NCI-H69 (cell line): Measurements from ENCODE around the gene APOL4.
"Not testable (repeated sequence)": the region's sequence is repeated elsewhere in the genome, so short reads cannot be mapped to it uniquely, and the experiment has no call there.

Experiments used
- DNase-seq: peaks from one replicate; lab custom pipeline; 2025; lab: John Stamatoyannopoulos, UW

Gene APOL4

DNA sequence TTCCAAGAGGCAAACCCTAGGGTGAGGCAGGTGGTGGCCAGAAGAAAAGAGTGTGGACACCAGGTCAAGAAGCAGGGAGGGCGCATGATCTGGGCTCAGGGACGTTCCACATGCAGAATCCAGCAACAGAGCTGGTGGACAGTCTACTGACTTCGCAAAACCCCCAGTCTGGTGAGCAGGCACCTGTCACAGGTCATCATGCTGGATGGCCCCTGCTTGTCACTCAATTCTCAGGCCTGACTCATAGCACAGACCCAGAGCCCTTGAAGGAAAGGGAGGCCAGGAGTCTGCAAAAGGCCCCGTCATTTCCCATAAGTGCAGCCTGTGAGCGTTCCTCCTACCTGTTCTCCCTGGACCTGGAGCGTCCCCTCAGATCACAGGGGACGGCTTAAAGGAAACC lies 18.2 kb downstream of the APOL4 start:
- no peak for DNase-seq

DNA sequence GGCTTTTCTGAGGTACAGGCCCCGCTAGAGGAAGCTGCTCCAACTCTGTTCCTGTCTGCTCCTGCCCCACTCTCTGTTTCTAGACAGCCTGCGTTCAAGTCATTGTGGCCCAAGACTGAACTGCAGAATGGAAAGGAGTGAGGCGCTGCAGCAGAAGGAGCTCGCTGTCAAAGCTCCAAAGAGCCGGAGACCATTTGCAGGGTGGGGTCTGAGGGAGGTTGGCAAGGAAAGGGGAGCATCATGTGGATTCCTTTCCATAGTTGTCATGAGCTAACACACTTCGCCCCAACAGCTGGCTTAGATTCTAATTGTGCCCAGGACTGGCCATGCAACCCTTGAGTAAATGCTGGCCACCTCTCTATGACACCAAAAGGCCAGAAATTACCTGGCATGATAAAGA lies 18.8 kb downstream of the APOL4 start:
- no peak for DNase-seq

- no peak for DNase-seq
Observed at GRCh38 chr22:36182056-36182455, 19.6 kb downstream of the APOL4 start.

DNA sequence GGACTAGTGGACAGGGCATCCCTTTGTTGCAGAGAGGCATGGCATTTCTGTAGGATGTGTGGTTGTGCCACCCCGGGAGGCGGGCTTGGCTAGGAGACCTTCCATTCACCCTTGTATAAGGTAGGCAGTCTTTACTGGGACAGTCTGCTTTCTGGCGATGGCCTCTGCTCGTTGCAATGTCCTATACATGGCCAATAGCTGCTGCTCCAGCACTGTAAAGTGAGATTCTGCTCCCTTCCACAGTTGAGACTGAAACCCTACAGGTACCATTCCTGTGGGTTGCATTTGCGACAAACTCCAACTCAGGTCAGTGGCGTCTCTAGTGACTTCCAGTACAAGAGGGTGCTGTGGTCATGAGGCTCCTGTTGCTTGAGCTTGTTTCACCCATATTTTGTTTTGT lies 20.7 kb downstream of the APOL4 start:
- no peak for DNase-seq

DNA sequence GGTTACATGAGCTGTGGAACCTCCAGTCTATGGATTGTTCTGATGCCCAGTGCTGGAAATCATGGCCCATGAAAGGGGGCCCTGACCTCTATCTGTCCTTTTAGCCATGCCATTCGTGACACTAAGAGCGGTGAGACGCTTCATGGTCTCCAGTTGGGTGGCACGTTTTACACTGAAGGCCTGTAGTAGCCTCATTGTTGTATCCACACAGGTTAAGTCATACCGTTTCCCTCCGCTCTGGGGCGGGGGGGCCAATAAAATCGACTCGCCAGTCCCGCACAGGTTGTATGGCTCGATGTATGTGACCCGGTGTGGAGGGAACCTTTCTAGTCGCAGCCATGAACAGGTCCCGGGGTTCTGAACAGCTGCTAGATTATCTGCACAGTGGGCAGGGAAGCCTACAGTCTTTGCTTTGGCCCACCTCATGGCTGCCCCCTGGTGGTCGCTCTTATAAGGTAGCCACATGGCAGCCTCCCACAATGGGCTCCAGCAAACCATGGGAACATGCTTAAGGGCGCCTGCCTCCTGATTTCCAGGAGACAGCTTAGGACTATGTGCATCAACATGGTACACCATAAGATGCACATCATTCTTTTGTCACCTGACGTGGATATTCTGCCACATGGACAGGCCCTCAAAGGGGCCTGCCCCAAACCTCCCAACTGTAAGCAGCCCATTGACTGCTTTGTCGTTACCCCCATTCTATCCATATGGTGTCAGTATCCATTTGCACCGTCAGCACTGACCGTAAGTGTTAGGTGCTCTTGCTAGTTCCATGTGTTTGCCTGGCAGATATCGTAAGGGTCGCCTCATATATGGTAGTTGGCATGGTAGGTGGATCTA lies 21.4 kb downstream of the APOL4 start:
- peak; percentile 73 for DNase-seq

GRCh38 chr22:36177160-36177559 lies 24.4 kb downstream of the APOL4 start:
- no peak for DNase-seq

DNA sequence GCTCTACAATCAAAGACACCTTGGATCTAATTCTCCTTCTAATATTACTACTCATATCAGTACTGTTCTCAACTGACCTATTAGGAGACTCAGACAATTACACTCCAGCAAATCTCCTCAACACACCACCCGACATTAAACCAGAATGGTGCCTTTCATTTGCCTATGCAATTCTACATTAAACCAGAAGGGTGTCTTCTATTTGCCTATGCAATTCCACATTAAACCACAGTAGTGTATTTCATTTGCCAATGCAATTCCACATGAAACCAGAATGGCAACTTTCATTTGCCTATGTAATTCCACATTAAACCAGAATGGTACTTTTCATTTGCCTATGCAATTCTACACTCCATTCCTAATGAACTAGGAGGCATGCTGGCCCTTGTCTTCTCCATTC lies 25.7 kb downstream of the APOL4 start:
- DNase-seq = no peak

GRCh38 chr22:36171941-36172340 lies 29.7 kb downstream of the APOL4 start:
- DNase-seq = no peak

DNA sequence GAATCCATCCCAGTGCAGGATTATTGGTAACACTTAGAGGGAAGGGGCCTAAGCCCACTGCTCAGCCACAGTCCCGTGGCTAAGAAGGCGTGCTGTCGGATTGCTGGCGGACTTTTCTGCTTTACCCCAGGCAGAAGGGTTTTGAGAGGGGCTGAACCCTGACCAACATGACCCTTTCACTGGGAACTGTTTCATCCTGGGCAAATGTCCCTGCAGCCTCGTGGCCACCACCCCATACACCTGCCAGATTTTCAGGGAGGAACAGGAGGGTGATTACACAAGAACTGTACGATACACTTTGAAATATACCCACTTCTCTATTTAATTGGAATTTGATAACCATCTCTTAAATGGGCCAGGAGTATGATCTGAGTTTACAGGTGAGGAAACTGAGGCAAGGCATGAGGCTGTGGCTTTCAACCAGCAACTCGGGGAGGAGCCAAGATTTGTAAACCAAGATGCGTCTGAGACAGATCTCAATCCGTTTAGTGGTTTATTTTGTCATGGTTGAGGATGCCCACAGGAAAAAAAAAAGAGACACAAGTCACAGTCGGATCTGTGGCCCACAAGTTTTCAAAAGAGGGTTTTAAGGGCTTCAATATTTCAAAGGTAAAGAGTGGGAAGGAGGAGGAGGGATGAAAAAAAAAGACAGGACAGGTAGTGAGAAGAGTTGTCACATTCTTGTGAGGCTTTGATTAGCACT lies 34.9 kb downstream of the APOL4 start:
- DNase-seq = no peak

DNA sequence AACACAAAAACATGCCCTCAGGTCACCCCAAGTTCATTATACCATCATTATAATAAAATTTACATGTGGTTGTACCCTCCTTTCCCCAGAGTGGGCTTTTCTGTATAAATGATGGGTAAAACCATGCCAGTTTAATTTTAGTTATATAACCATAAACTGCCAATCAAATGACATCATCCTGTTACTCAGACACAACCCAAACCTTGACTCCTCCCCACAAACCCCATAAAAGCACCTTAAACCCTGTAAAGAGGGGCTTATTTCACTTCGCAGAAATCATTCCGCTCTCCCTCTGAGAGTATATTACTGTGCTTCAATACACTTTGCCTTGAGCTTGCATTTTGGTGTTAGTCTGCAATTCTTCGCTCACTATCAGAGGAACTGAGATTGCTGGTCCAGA lies 35.5 kb downstream of the APOL4 start:
- DNase-seq = no peak

DNA sequence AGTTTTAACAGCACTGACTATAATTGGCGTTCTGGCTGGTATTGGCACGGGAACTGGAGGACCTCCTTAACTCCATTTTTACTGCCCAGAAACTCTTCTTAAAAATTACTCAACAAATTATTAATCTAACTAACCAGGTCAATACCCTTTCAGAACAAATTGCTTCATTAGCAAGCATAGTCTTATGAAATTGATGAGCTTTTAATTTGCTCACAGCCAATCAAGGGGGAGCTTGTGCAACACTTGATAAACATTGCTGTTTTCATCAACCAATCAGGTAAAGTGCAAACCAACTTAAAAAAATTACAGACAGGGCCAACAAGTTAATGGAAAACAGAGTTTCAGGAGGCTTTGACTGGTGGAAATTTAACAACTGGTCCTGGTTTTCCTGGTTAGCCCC lies 36.5 kb downstream of the APOL4 start:
- DNase-seq = no peak

DNA sequence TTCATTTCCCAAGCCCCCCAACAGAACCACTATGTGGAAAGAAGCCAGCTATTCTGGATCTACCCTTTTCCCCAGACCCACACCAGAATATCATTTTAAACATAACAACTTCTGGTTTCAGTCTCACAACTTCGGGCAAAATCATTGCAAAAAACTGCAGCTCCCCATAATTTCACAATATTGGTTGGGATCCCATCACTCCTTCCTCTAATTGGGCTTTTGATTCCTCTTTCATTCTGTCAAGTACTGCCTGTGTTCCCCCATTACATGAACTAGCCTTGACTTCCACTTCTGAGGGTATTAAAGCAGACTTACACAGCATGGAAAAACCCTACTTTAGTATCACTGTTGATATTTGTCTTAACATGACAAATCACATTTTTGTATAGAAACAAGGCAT lies 37.0 kb downstream of the APOL4 start:
- no peak for DNase-seq

- no peak for DNase-seq
Observed at GRCh38 chr22:36163497-36163896, 38.1 kb downstream of the APOL4 start.

DNA sequence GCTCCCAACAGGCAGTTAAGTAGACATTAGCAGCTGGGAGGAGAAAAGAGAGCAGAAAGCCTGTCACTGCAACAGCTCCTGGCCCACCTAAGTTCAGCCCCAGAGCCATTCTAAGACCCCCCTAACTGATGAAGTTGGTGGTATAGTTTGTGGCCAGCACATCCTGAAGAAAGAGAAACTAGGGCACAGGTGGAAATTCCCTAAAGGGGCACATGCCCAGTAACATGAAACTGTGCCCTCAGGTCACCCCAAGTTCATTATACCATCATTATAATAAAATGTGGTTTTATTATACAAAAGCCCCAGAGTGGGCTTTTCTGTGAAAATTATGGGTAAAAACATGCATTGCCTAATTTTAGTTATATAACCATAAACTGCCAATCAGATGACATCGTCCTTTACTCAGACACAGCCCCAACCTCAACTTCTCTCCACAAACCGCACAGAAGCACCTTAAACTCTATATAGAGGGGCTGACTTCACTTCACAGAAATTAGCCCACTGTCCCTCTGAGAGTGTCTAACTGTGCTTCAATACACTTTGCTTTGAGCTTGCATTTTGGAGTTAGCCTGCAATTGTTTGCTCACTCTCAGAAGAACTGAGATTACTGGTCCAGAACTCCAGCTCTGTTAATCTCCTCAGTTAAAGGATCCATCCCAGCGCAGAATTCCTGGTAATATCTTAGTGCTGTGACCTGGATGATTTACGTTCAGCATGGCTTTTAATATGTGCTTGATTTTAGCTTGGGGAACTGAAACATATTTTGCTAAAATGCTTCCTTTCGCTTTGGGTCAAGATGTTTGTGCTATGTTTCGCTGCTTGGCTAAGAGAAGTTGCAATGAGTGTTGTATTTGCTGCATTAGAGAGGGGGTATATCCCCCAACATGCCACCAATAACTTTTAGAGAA lies 39.2 kb downstream of the APOL4 start:
- no peak for DNase-seq

- DNase-seq = not testable (repeated sequence)
Observed at GRCh38 chr22:36161793-36162126, 39.8 kb downstream of the APOL4 start.

GRCh38 chr22:36160499-36160942 lies 41.1 kb downstream of the APOL4 start, which contains the start of gene APOL3:
Gene APOL3 (minus strand): TSS chr22:36160755. CDS start chr22:36149055, 11,700 bp downstream.
- no peak for DNase-seq

DNA sequence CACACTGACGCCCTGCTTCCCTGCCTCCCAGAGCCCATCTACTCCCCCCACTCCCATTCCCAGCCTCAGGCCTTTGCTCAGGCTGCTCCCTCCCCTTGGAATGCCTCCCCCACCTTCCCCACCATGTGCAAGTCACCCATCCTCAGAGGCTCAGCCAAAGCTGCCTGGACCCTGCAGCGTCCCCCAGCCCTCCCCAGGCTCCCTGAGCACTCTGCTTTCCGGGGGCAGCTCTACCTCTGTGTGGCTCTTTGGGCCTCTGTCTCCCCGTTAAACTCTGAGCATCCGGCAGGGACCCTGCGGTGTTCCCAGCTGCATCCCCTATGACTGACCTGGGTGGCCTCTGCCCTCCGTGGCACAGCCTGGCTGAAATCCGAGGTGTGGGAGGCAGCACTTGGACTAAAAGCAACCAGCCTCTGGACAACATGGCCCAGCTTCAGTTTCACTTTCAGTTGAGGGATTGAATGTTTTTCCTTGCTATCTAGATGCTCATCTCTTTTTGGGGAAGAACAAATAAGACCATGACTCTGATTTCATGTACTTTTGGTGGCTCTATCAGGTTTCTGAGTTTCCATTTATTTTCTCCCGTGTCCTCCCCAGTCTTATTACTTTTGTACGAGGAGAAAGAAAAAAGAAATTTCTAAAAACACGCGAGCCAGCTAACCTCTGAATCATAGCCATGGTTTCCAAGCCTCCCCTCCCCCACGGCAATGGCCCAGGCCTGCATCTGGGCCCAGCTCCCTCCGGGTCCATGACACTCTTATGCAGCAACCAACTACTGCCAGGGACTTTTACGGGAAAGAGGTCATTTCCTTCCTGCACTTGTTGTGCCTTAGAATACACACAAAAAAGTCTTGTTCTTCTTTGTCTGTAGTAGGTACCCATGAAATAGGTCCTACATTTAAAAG lies 44.8 kb downstream of the APOL4 start:
- no peak for DNase-seq

- no peak for DNase-seq
Observed at GRCh38 chr22:36156119-36156514, 45.5 kb downstream of the APOL4 start.

DNA sequence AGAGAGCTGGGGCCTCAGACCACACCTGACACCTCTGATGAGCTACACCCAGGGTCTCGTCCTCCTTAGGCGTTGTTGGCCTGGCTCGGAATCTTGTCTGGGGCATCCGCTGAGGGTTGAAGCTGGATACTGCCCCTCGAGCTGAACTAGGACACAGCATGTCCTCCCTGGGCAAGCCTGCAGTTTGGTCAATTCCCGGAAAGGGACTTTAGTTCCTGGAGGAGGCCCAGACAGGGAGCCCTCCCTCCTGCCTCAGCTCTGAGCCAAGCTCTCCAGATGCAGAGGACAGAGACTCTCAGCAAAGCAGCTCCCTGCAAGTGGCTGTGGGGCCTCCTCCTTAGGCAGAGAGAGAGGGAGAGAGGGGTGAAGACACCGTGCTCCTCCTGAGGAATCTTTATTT lies 45.9 kb downstream of the APOL4 start:
- no peak for DNase-seq

GRCh38 chr22:36154423-36154945 lies 47.1 kb downstream of the APOL4 start:
- DNase-seq = no peak
